CD8-positive, alpha-beta memory T cell (primary cell): ENCODE results near the gene PNPO. TPM values are rescaled to one million over a fixed set of nuclear protein-coding genes. Genes with fewer than 3 reads are reported as not detected.

Experiments
- CTCF ChIA-PET: fragments of 350-600 bp; sonication (Branson Sonifier 250); formaldehyde crosslinking; loops from one replicate; lab custom pipeline; 2021; ENCODE audit warnings: antibody characterized with exemption; lab: Charles Lee
- POLR2A ChIA-PET: fragments of 350-600 bp; sonication (Branson Sonifier 250); formaldehyde crosslinking; loops from one replicate; lab custom pipeline; 2021; ENCODE audit warnings: antibody characterized with exemption; lab: Charles Lee
- DNase-seq, 5 donors: peaks; one replicate each; pipeline versions ENCODE4 v3.0.0 to v3.0.0-alpha.2; 2020 to 2022; ENCODE audit warnings: mixed read lengths in 1 of 5
- H3K27ac ChIP-seq: one replicate; pipeline ENCODE4 v1.7.0; 2013; ENCODE audit warnings: low read depth, mild to moderate bottlenecking, low read length, moderate library complexity
- H3K27me3 ChIP-seq: 2 replicates; pipeline ENCODE4 v1.7.0; 2013; ENCODE audit warnings: low read length, mild to moderate bottlenecking; ENCODE audit not compliant: insufficient read depth, poor library complexity, severe bottlenecking
- H3K36me3 ChIP-seq: 2 replicates; pipeline ENCODE4 v1.7.0; 2013; ENCODE audit warnings: mild to moderate bottlenecking, low read length, moderate library complexity; ENCODE audit not compliant: insufficient read depth
- H3K4me1 ChIP-seq: 2 replicates; pipeline ENCODE4 v1.7.0; 2013; ENCODE audit warnings: mild to moderate bottlenecking, low read length, moderate library complexity; ENCODE audit not compliant: insufficient read depth
- H3K4me3 ChIP-seq: 2 replicates; pipeline ENCODE4 v1.7.0; 2013; ENCODE audit warnings: mild to moderate bottlenecking, low read length
- H3K9me3 ChIP-seq: 2 replicates; pipeline ENCODE4 v1.7.0; 2013; ENCODE audit warnings: mild to moderate bottlenecking, low read length
- H3K27ac Mint-ChIP-seq, 8 donors: one replicate each; pipeline ENCODE4 v1.8.0; 2020 to 2021; ENCODE audit warnings: mixed read lengths in 8 of 8, mild to moderate bottlenecking in 6 of 8, inconsistent platforms in 3 of 8, moderate library complexity in 3 of 8
- H3K27me3 Mint-ChIP-seq, 2 donors: one replicate each; pipeline ENCODE4 v1.8.0; 2020 to 2021; ENCODE audit warnings: mixed read lengths in 2 of 2, mild to moderate bottlenecking in 1 of 2, moderate library complexity in 1 of 2
- H3K36me3 Mint-ChIP-seq, 3 donors: one replicate each; pipeline ENCODE4 v1.8.0; 2020 to 2021; ENCODE audit warnings: mixed read lengths in 3 of 3, inconsistent platforms in 1 of 3, mild to moderate bottlenecking in 1 of 3
- H3K4me1 Mint-ChIP-seq, 3 donors: one replicate each; pipeline ENCODE4 v1.8.0; 2020 to 2021; ENCODE audit warnings: mixed read lengths in 3 of 3, inconsistent platforms in 1 of 3, mild to moderate bottlenecking in 1 of 3
- H3K4me3 Mint-ChIP-seq, 7 donors: one replicate each; pipeline ENCODE4 v1.8.0; 2020 to 2021; ENCODE audit warnings: mixed read lengths in 7 of 7, mild to moderate bottlenecking in 6 of 7, moderate library complexity in 4 of 7, inconsistent platforms in 2 of 7
- H3K9me3 Mint-ChIP-seq, 5 donors: one replicate each; pipeline ENCODE4 v1.8.0; 2020 to 2022; ENCODE audit warnings: mixed read lengths in 5 of 5, mild to moderate bottlenecking in 3 of 5, moderate library complexity in 2 of 5, inconsistent platforms in 1 of 5
- polyA plus RNA-seq: library from polyadenylated mRNA; unstranded; fragments of 300-500 nt; fragmentation: Illumina TruSeq; gene quantifications from one replicate; pipeline ENCODE4 v1.2.3, GENCODE V29; 2021
- total RNA-seq, 2 experiments: library from RNA; stranded (reverse); gene quantifications; one replicate each; pipeline ENCODE4 v1.2.3, GENCODE V29; 2021

Gene PNPO
- total and polyA plus RNA-seq, 3 experiments from 2014 or later: 20.3 to 57.7 (median 55.5) TPM

DNA sequence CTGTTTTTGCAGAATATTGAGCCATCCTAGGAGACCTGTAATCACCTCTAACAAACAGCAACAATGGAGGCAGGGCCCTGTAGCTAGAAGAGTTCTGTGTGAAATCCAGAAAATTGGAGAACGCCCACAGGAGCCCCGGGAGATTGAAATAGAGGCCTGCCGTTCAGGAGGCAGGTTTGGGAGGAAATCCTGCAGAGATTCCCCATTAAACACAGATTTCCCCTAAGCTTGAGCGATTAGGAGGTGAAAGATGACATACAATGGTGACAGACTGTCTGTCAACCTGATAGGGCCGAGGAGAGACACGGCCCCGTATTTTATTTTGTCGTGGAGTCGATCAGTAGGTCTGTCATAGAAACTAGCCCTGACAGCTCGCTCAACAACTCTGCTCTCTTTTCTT lies 47.8 kb downstream of the PNPO start:
- H3K27ac ChIP-seq: no peak overlapping the region
- no peaks in the 10 kb centered on the region for H3K9me3 Mint-ChIP-seq
- CTCF ChIA-PET: no interaction called here
- peaks cover 2 to 13% (median 10%) of the 10 kb centered on the region in 3 donors for H3K4me1 Mint-ChIP-seq
- H3K27ac Mint-ChIP-seq: no peak overlapping the region
- no peaks in the 10 kb centered on the region for H3K27me3 ChIP-seq
- peaks cover 2 to 5% of the 10 kb centered on the region in 2 donors for H3K27me3 Mint-ChIP-seq
- POLR2A ChIA-PET: no interaction called here
- no peak overlapping the region for H3K4me3 ChIP-seq
- H3K9me3 ChIP-seq: no peaks in the 10 kb centered on the region
- H3K4me3 Mint-ChIP-seq: no peak overlapping the region
- peaks cover 0 to 3% (median 0%) of the 10 kb centered on the region in 3 donors for H3K36me3 Mint-ChIP-seq
- peak in 1 of 5 donors; percentile 24 for DNase-seq
- no peaks in the 10 kb centered on the region for H3K4me1 ChIP-seq
- H3K36me3 ChIP-seq: no peaks in the 10 kb centered on the region

GRCh38 chr17:47989700-47990099 lies 48.3 kb downstream of the PNPO start:
- H3K27ac ChIP-seq: no peak overlapping the region
- Mint-ChIP-seq H3K36me3 (peaks cover 0 to 3% (median 0%) of the 10 kb centered on the region in 3 donors), H3K27ac (no peak overlapping the region), H3K9me3 (no peaks in the 10 kb centered on the region), H3K4me1 (peaks cover 2 to 13% (median 10%) of the 10 kb centered on the region in 3 donors), H3K4me3 (no peak overlapping the region), H3K27me3 (peaks cover 6 to 8% of the 10 kb centered on the region in 2 donors)
- no peaks in the 10 kb centered on the region for H3K27me3 ChIP-seq
- POLR2A ChIA-PET: no interaction called here
- no peaks in the 10 kb centered on the region for H3K9me3 ChIP-seq
- no peaks in the 10 kb centered on the region for H3K4me1 ChIP-seq
- no peak for DNase-seq
- H3K4me3 ChIP-seq: no peak overlapping the region
- no peaks in the 10 kb centered on the region for H3K36me3 ChIP-seq
- CTCF ChIA-PET: no interaction called here

- H3K27ac Mint-ChIP-seq: no peak overlapping the region
- peaks cover 2 to 13% (median 10%) of the 10 kb centered on the region in 3 donors for H3K4me1 Mint-ChIP-seq
- H3K4me1 ChIP-seq: no peaks in the 10 kb centered on the region
- no peaks in the 10 kb centered on the region for H3K36me3 Mint-ChIP-seq
- no peak overlapping the region for H3K4me3 ChIP-seq
- CTCF ChIA-PET: interaction anchor here (0.5 kb wide), 1 partner anchor 220 kb away, joined by 3 read pairs; no protein-coding TSS in a partner anchor
- POLR2A ChIA-PET: no interaction called here
- no peak overlapping the region for H3K27ac ChIP-seq
- H3K9me3 Mint-ChIP-seq: no peaks in the 10 kb centered on the region
- no peaks in the 10 kb centered on the region for H3K27me3 ChIP-seq
- DNase-seq: no peak
- H3K36me3 ChIP-seq: no peaks in the 10 kb centered on the region
- H3K9me3 ChIP-seq: no peaks in the 10 kb centered on the region
- peaks cover 8 to 13% of the 10 kb centered on the region in 2 donors for H3K27me3 Mint-ChIP-seq
- H3K4me3 Mint-ChIP-seq: no peak overlapping the region
These were observed 49.8 kb downstream of the PNPO start for GRCh38 chr17:47990962-47991731.

- H3K27me3 Mint-ChIP-seq: peaks cover 8 to 18% of the 10 kb centered on the region in 2 donors
- no peak overlapping the region for H3K27ac Mint-ChIP-seq
- POLR2A ChIA-PET: no interaction called here
- H3K4me1 Mint-ChIP-seq: peaks cover 2 to 13% (median 10%) of the 10 kb centered on the region in 3 donors
- H3K4me3 Mint-ChIP-seq: no peak overlapping the region
- no peak for DNase-seq
- H3K9me3 Mint-ChIP-seq: no peaks in the 10 kb centered on the region
- Histone ChIP-seq H3K27me3 (no peaks in the 10 kb centered on the region), H3K36me3 (no peaks in the 10 kb centered on the region), H3K4me1 (no peaks in the 10 kb centered on the region), H3K27ac (no peak overlapping the region), H3K4me3 (no peak overlapping the region), H3K9me3 (no peaks in the 10 kb centered on the region)
- CTCF ChIA-PET: interaction anchor here (1.1 kb wide), 1 partner anchor 43 kb away, joined by 3 read pairs; no protein-coding TSS in a partner anchor
- H3K36me3 Mint-ChIP-seq: no peaks in the 10 kb centered on the region
These were observed 50.8 kb downstream of the PNPO start for GRCh38 chr17:47992216-47992615.

DNA sequence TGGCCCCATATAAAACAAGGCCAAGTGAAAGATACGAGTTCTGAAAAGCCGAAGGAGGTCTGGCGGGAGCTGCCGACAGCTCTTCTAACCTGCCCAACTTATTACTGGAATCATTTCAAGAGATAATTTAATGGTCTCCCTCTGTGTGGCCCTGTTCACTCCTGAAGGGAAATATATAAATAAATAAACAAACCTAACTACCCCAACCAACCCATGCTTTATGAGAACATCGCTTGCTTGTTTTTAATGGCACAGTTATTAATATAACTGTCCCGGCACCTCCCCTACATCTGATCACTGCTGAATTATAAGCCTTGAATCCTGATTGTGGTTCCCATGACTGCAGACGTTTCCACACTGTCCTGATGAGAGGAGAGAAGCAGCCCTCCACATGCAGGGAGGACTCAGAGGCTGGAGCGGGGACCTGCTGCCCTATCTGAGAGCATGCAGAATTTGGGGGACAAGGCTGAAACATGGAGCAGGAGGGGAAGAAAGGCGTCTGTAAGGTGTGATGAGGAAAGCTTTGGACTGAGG lies 51.7 kb downstream of the PNPO start:
- Histone ChIP-seq H3K27me3 (no peaks in the 10 kb centered on the region), H3K4me3 (no peak overlapping the region), H3K36me3 (no peaks in the 10 kb centered on the region), H3K4me1 (no peaks in the 10 kb centered on the region), H3K27ac (no peak overlapping the region), H3K9me3 (no peaks in the 10 kb centered on the region)
- no peaks in the 10 kb centered on the region for H3K36me3 Mint-ChIP-seq
- peaks cover 9 to 26% of the 10 kb centered on the region in 2 donors for H3K27me3 Mint-ChIP-seq
- H3K27ac Mint-ChIP-seq: no peak overlapping the region
- ChIA-PET CTCF (interaction anchor here (1.1 to 1.2 kb wide), 2 partner anchors 15 to 44 kb away, joined by 3 read pairs; no protein-coding TSS in a partner anchor), POLR2A (no interaction called here)
- H3K9me3 Mint-ChIP-seq: no peaks in the 10 kb centered on the region
- H3K4me1 Mint-ChIP-seq: peaks cover 2 to 13% (median 10%) of the 10 kb centered on the region in 3 donors
- H3K4me3 Mint-ChIP-seq: no peak overlapping the region
- no peak for DNase-seq

DNA sequence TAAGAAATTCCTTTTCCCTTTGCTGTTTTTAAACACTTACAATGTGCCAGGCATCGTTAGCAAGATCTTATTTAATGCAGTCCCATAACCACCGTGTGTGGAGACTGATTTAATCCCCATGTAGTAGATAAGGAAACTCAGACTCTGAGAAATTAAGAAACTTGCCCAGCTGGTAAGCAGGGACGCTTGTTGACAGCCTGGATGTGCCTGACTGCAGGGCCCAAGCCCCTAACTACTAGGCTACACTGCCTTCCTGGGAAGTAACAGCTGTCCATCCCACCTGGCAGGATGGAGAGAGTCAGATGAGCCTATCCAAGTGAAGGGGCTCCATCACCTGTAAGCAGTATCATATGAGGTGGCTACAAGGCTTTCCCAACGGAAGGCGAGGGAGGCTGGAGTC lies 52.6 kb downstream of the PNPO start:
- Mint-ChIP-seq H3K4me1 (peaks cover 2 to 8% (median 7%) of the 10 kb centered on the region in 3 donors), H3K27ac (no peak overlapping the region), H3K4me3 (no peak overlapping the region), H3K9me3 (no peaks in the 10 kb centered on the region), H3K27me3 (peaks cover 10 to 26% of the 10 kb centered on the region in 2 donors), H3K36me3 (no peaks in the 10 kb centered on the region)
- ChIA-PET POLR2A (no interaction called here), CTCF (interaction anchor here (0.5 to 1.2 kb wide), 2 partner anchors 16 to 344 kb away, joined by 3 read pairs; no protein-coding TSS in a partner anchor)
- no peak for DNase-seq
- Histone ChIP-seq H3K36me3 (no peaks in the 10 kb centered on the region), H3K27me3 (no peaks in the 10 kb centered on the region), H3K4me3 (no peak overlapping the region), H3K4me1 (no peaks in the 10 kb centered on the region), H3K9me3 (no peaks in the 10 kb centered on the region), H3K27ac (no peak overlapping the region)

- H3K27ac ChIP-seq: no peak overlapping the region
- no peaks in the 10 kb centered on the region for H3K36me3 Mint-ChIP-seq
- H3K4me1 Mint-ChIP-seq: peaks cover 0 to 3% (median 3%) of the 10 kb centered on the region in 3 donors
- no peaks in the 10 kb centered on the region for H3K9me3 Mint-ChIP-seq
- ChIA-PET POLR2A (no interaction called here), CTCF (no interaction called here)
- no peak for DNase-seq
- no peak overlapping the region for H3K4me3 Mint-ChIP-seq
- no peaks in the 10 kb centered on the region for H3K27me3 ChIP-seq
- no peaks in the 10 kb centered on the region for H3K36me3 ChIP-seq
- no peak overlapping the region for H3K27ac Mint-ChIP-seq
- H3K9me3 ChIP-seq: no peaks in the 10 kb centered on the region
- no peaks in the 10 kb centered on the region for H3K4me1 ChIP-seq
- H3K27me3 Mint-ChIP-seq: peaks cover 10 to 26% of the 10 kb centered on the region in 2 donors
- H3K4me3 ChIP-seq: no peak overlapping the region
These were observed 53.4 kb downstream of the PNPO start for GRCh38 chr17:47994724-47995123.

- no peak for DNase-seq
- ChIA-PET POLR2A (no interaction called here), CTCF (no interaction called here)
- no peaks in the 10 kb centered on the region for H3K9me3 ChIP-seq
- H3K36me3 ChIP-seq: no peaks in the 10 kb centered on the region
- Mint-ChIP-seq H3K4me3 (no peak overlapping the region), H3K27ac (no peak overlapping the region), H3K27me3 (peaks cover 10 to 26% of the 10 kb centered on the region in 2 donors), H3K4me1 (no peaks in the 10 kb centered on the region), H3K9me3 (no peaks in the 10 kb centered on the region), H3K36me3 (no peaks in the 10 kb centered on the region)
- H3K4me3 ChIP-seq: no peak overlapping the region
- H3K4me1 ChIP-seq: no peaks in the 10 kb centered on the region
- H3K27ac ChIP-seq: no peak overlapping the region
- H3K27me3 ChIP-seq: no peaks in the 10 kb centered on the region
These were observed 54.0 kb downstream of the PNPO start for GRCh38 chr17:47995241-47995935.
